Hepatic stellate cell (primary cell): ENCODE results near the gene RAB30.

ENCODE experiments used
- DNase-seq: peaks from one replicate; pipeline ENCODE4 v3.0.0; 2011; ENCODE audit warnings: low spot score

Gene RAB30

DNA sequence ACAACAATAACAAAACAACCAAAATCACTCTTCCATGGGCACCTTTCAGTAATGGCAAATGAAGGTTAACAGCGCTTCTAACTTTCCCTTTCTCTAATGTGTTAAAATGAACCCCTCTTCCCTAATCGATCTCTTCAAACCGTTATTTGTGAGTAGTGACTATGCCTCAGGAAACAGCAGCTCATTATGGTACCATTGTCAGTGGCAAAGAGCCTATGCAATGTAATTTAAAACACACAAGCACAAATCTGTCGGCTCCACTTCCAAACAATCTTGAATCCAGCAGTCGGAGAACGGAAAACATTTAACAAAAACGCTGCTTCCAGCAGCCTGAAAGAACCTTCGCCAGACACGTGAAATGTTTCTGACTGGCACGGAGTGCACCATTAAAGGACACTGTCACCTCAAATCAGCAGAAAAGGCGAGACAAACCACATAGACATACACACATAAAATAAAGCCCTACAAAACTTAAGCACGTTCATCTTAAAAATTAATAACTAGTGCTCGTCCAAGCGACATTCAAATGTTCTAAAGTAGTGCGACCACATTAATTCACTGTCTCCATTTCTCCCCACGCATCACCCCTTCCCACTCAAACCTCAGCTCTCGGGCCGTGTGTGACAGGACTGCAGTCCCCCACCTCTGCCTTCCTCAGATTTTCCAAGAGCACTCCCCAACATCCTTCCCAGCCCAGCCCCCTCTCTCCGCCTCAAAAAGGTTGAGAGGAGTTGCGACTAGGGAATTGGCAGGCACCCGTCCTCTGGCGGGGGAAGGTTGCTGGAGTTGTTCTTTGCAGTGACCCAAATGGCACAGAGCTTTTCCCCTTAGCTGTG, 748 bp downstream of the RAB30 start:
- DNase-seq = peak; percentile 16

DNA sequence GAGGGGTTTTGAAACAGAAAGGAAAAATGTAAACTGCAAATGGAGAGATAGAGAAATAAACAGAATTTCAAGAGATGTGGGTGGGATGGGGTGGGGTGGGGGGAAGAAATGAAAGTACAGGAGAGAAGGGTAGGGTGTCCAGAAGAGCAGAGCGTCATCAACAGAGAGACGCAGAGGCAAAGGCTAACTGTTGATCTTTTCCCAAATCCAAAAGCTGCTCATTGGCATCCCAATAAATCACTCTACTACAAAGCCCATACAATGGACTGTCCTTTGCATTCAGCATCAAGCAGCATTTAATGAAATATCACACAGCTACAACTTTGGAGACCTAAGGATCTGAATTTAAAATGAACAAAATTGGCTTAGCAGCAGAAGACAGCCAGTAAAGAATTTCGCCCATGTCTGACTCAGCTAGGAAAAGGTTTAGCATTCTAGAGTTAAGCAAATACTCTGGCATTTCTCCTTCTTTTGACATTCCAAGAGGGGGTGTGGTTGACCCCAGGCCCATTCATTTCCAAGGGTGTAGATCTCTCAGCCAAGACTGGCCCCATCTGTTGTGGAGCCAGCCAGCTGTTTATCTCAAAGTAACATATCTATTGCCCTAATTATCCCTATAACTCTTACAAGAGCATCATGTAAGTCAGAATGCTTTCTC, 1.5 kb downstream of the RAB30 start:
- peak; percentile 51 for DNase-seq

GRCh38 chr11:83069441-83070043, 2.2 kb downstream of the RAB30 start:
- no peak for DNase-seq

DNA sequence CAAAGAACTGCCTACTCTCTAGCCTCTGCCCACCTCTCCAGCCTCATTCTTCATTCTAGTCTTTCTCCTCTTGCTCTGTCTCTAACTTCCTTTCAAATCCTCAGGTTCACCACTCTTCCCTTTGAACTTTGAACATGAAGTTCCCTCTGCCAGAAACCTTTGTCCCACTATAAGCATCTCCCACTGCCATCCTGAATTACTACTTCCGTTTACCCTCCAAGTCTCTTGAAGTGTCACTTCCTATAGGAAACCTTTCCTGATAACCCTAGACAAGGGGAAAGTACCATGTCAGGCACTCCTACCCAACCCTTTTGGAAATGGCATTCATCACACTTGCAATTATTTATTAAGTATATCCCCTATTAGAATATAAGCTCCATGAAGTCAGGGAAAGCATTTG, 3.1 kb downstream of the RAB30 start:
- no peak for DNase-seq

DNA sequence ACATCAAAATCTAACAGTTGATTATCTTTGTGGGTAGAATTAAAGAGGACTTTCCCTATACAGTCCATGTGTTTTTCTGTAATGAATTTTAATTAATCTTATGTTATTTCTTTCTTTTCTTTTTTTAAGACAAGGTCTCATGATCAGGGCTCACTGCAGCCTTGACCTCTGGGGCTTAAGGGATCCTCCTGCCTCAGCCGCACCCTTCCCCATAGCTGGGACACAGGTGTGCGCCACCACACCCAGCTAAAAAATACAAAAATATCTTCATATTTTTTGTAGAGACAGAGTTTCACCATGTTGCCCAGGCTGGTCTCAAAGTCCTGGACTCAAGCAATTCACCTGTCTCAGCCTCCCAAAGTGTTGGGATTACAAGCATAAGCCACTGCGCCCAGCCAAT, 7.7 kb downstream of the RAB30 start:
- no peak for DNase-seq

DNA sequence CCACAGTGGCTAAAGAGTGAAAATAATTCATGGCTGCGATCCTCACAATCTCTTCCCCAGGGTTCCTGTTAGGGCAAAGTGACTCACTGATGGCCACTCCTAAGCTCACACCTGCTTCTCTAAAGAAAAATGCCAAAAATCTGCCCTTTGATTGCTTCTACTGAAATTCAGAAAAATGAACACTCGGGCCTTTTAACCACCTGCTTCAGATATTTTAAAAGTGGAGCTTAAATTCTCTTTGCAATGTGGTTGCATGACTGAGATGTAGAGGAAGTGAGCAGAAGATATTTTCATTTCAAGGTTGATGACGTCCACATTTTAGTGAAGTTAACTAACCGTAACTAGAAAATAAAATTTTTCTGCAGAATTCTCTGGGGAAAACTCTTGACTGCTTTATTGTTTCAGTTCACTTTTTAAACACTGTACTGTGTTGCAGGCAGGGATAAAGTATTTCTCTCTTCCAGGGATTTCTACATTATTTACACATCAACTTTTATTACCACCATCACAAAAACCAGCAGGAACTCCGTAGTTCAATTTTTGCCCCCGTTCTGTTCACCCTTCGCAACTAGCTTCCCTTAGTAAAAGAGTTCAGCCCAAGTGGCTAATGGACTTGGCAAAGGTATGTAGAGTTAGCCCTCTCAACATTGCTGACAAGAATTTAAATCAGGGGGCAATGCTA, 8.5 kb downstream of the RAB30 start:
- DNase-seq = peak; percentile 42

DNA sequence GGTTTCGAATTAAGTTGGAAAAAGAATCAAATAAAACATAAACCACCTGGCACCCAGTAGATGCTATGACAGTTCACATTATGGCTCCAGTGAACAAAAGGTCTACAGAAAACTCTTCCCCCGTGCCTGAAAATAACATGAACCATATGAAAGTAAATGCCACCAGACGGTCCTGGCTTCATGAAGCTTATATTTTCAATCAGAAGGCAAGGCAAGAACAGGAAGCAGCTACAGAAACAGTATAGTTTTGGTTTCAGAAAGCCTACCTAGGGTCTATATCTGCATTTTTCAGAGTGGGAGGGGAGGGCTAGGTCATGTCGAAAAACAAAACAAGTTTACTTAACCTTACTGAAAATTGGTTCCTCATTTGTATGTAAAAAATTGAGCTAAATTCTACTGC, 9.8 kb downstream of the RAB30 start:
- no peak for DNase-seq

GRCh38 chr11:83060965-83061364, 10.7 kb downstream of the RAB30 start:
- no peak for DNase-seq

GRCh38 chr11:83057721-83058120, 14.0 kb downstream of the RAB30 start:
- DNase-seq = no peak

DNA sequence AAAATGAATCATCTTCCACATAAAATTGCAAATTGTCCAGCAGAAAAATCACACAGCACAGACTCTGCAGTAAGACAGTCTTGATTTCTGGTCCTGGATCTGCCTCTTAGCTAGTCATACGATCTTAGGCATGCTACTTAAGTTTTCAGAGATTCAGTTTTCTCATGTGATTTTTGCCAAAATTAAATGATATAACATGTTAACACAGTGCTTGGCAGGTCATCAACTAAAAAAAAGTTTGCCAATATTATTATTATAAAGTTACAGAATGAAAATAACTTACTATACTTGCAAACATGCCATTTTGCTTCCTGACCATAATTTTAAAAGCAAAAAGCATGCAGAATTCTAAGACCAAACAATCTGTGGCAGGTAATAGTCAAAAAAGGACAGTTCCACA, 15.1 kb downstream of the RAB30 start:
- DNase-seq = no peak

GRCh38 chr11:83056204-83056603, 15.5 kb downstream of the RAB30 start:
- DNase-seq = no peak

GRCh38 chr11:83054904-83055380, 16.8 kb downstream of the RAB30 start:
- DNase-seq = no peak

DNA sequence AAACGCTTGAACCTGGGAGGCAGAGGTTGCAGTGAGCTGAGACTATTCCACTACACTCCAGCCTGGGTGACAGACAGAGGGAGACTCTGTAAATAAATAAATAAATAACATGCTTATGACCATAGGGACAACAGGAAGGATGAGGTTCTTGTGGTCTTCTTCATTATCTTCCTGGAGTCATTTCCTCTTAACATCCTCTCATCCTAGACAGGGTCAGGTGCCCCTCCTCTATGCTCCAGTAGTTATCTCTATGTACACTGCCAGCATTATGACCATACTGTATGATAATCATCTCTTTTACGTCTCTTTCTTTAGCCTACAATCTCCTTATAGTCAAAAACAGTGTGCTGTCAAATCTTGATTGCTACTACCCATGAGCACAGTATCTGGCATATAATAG, 17.7 kb downstream of the RAB30 start:
- DNase-seq = no peak

DNA sequence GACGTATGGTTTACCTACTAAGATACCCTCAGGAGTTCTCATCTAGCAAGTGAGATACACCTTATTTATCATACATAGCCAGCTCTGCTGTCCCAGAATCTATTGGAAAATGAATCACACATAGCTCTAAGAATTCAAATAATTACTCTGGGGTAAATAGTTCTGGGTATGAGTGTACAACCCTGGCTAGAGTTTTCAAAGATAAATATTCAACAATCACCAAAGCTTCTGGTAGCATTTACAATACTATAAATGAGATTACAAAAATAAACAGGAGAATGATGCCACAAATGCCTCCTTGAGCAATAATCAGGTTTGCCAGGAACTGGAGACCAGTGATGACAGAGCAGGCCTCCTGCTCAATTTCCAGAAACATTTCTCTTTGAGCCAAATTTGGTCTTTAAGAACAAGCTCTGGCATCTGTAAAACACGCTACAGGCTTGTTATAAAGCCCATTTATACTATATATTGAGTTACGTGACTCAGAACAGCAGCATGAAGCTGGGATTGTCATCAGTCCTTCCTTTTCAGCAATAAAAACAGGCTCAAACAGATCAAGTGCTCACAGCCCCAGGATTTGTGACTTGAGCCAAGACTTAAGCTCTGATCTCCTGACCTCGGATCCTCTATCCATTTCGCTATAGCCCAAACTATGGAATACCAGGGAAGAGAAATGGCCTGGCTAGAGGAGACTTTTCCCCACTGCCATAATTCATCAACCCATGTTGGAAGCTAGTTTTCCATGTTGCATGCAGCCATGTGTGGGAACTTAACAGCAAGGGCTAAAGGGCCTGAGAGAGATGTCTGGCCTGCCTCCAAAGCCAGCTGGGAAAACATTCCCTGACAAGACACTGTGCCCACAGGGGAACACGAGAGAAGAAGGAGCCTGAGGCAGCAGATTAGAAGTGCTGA, 19.7 kb downstream of the RAB30 start:
- peak; percentile 75 for DNase-seq

GRCh38 chr11:83047515-83048225, 24.0 kb downstream of the RAB30 start:
- no peak for DNase-seq

- no peak for DNase-seq
Measured at GRCh38 chr11:83046621-83047172, 25.0 kb downstream of the RAB30 start.

DNA sequence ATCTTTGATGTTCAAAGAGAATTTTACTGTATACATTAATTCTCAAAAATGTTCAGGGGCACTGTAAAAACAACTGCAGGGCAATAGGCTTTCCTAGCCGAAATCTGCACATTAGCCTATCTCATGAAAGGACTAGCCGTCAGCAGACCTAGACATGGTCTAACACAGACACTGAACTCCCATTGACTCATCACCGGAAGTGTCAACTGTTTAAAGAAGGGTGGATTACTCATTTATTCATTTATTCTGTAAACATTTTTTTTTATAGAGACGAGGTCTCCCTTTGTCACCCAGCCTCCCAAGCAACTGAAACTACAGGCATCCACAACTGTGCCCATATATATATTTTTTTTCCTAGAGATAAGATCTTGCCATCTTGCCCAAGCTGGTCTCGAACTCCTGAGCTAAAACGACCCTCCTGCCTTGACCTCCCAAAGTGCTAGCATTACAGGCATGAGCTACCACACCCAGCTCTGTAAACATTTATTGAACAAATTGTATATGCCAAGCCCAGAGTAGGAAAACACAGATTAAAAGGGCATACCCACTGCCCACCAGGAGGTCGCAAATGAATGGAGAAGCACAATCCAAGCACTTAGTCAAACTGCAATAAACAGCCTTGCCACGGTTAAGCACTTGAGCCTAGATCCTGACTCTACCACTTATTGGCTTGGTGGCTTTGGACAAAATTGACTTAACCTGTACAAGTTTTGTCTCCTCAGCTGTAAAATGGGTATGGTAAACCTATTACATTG, 26.6 kb downstream of the RAB30 start:
- DNase-seq = peak; percentile 67

DNA sequence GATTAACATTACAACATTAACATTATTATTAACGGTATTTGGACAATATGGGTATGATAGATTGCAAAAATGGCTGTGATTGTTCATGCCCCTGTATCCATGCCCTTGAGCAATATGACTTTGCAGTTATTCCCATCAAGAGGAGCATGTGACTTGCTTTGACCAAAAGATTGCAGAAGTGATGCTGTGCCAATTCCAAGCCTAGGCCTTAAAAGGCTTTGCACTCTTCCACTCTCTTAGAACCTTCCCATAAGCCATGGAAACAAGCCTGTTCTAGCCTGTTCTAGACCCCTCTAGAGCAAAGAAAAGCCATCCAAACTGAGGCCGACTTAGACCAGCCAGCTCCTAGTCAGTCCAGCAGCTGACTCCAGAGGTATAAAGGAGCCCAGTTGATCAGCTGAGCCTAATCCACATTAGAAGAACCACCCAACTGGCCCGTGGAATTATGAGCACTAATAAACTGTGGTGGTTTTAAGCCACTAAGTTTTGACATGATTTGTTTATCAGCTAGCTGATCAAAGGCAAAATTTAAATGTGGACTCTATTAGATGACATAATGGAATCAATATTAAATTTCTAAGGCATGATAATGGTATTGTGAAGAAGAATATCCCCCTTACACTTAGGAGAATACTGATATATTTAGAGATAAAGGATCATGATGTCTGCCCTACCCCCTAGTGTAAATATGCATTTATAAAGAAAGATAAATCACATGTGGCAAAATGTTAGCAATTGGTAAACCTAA, 28.6 kb downstream of the RAB30 start:
- no peak for DNase-seq

DNA sequence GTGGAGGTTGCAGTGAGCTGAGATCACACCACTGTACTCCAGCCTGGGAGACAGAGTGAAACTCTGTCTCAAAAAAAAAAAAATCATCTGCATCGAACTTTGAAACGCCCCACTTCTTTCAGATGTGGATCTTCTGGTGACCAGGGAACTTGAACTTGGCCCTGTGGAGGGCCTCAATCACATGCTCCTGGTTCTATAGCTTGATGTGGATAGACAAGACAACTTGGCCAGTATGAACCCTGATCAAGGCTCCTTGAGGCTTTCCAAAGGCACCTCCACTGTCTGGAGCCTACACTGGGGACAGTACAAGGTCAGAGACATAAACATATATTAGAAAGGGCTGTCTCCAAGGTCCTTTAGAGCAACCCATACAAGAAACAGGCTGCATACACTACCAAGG, 30.6 kb downstream of the RAB30 start:
- no peak for DNase-seq
